Liver (tissue), 9 donors: ENCODE data around the gene TIA1. TPM values are rescaled to one million over a fixed set of nuclear protein-coding genes. Genes with fewer than 3 reads are reported as not detected.

Experiments used
- DNase-seq: peaks from one replicate; pipeline ENCODE4 v3.0.0-alpha.2; 2017; ENCODE audit warnings: low spot score
- H3K27ac ChIP-seq, 2 donors: one replicate each; pipeline ENCODE4 v1.7.0; 2013; ENCODE audit warnings: inconsistent platforms in 2 of 2, low read length in 2 of 2, control low read depth in 1 of 2, low read depth in 1 of 2, mild to moderate bottlenecking in 1 of 2
- H3K27me3 ChIP-seq, 4 donors: one replicate each; pipeline versions ENCODE4 v1.6.1 to v1.7.0; 2013; ENCODE audit warnings: low read length in 3 of 4, inconsistent platforms in 1 of 4, mild to moderate bottlenecking in 1 of 4, moderate library complexity in 1 of 4; ENCODE audit not compliant: control insufficient read depth in 4 of 4, insufficient read depth in 4 of 4
- H3K36me3 ChIP-seq, 4 donors: one replicate each; pipeline versions ENCODE4 v1.6.1 to v1.7.0; 2013; ENCODE audit warnings: low read length in 3 of 4, mild to moderate bottlenecking in 3 of 4, low read depth in 1 of 4, moderate library complexity in 1 of 4; ENCODE audit not compliant: control insufficient read depth in 4 of 4, insufficient read depth in 3 of 4
- H3K4me1 ChIP-seq, 4 donors: one replicate each; pipeline versions ENCODE4 v1.6.1 to v1.7.0; 2013; ENCODE audit warnings: low read length in 3 of 4, mild to moderate bottlenecking in 3 of 4, moderate library complexity in 1 of 4; ENCODE audit not compliant: control insufficient read depth in 4 of 4, insufficient read depth in 4 of 4
- H3K4me3 ChIP-seq, 3 donors: one replicate each; pipeline versions ENCODE4 v1.6.1 to v1.7.0; 2013; ENCODE audit warnings: low read length in 3 of 3, control low read depth in 1 of 3, low read depth in 1 of 3, mild to moderate bottlenecking in 1 of 3
- H3K9ac ChIP-seq, 2 donors: one replicate each; pipeline ENCODE4 v1.7.0; 2013; ENCODE audit warnings: low read length in 2 of 2, mild to moderate bottlenecking in 2 of 2, moderate library complexity in 2 of 2, control low read depth in 1 of 2, low read depth in 1 of 2
- H3K9me3 ChIP-seq, 4 donors: one replicate each; pipeline versions ENCODE4 v1.6.1 to v1.7.0; 2013; ENCODE audit warnings: low read length in 3 of 4; ENCODE audit not compliant: control insufficient read depth in 4 of 4
- ATF3 ChIP-seq: IDR thresholded peaks from 2 replicates; pipeline ENCODE4 v1.6.1; 2016; ENCODE audit warnings: antibody characterized with exemption
- CTCF ChIP-seq: fragments of 150-350 bp; IDR thresholded peaks from 2 replicates; pipeline ENCODE4 v1.5.1; 2017; ENCODE audit warnings: improper control_type of control experiment, low read depth, low read length; ENCODE audit not compliant: missing input control
- FOXA1 ChIP-seq: IDR thresholded peaks from 2 replicates; pipeline ENCODE4 v1.6.1; 2016; ENCODE audit warnings: antibody characterized with exemption
- GABPA ChIP-seq, 2 donors: IDR thresholded peaks in 1 of 2; conservative IDR thresholded peaks in 1 of 2; 2 replicates each; pipeline ENCODE4 v1.6.1; 2016; ENCODE audit warnings: antibody characterized with exemption in 2 of 2, mild to moderate bottlenecking in 1 of 2, moderate library complexity in 1 of 2
- HNF4G ChIP-seq: IDR thresholded peaks from 2 replicates; pipeline ENCODE4 v1.6.1; 2016; ENCODE audit warnings: antibody characterized with exemption
- JUND ChIP-seq, 2 donors: IDR thresholded peaks; 2 replicates each; pipeline ENCODE4 v1.6.1; 2016; ENCODE audit warnings: antibody characterized with exemption in 2 of 2
- MAX ChIP-seq: IDR thresholded peaks from 2 replicates; pipeline ENCODE4 v1.6.1; 2016; ENCODE audit warnings: antibody characterized with exemption
- NR2F2 ChIP-seq: IDR thresholded peaks from 2 replicates; pipeline ENCODE4 v1.6.1; 2016; ENCODE audit warnings: antibody characterized with exemption
- RAD21 ChIP-seq, 2 donors: IDR thresholded peaks; 2 replicates each; pipeline ENCODE4 v1.6.1; 2016; ENCODE audit warnings: antibody characterized with exemption in 2 of 2, mild to moderate bottlenecking in 2 of 2
- REST ChIP-seq: IDR thresholded peaks from 2 replicates; pipeline ENCODE4 v1.6.1; 2016; ENCODE audit warnings: antibody characterized with exemption, mild to moderate bottlenecking
- RXRA ChIP-seq, 2 donors: IDR thresholded peaks; 2 replicates each; pipeline ENCODE4 v1.6.1; 2017 to 2018; ENCODE audit warnings: antibody characterized with exemption in 2 of 2, mild to moderate bottlenecking in 1 of 2
- SP1 ChIP-seq: IDR thresholded peaks from 2 replicates; pipeline ENCODE4 v1.6.1; 2018; ENCODE audit warnings: antibody characterized with exemption, mild to moderate bottlenecking
- TAF1 ChIP-seq: conservative IDR thresholded peaks from 2 replicates; pipeline ENCODE4 v1.6.1; 2016; ENCODE audit warnings: antibody characterized with exemption, mild to moderate bottlenecking
- YY1 ChIP-seq: IDR thresholded peaks from 2 replicates; pipeline ENCODE4 v1.6.1; 2016; ENCODE audit warnings: antibody characterized with exemption, mild to moderate bottlenecking
- ZBTB33 ChIP-seq: IDR thresholded peaks from 2 replicates; pipeline ENCODE4 v1.6.1; 2016; ENCODE audit warnings: antibody characterized with exemption
- WGBS: extraction: QIAGEN DNeasy Blood & Tissue Kit; methylation state at CpG from one replicate; pipeline ENCODE4 v1.1.7; 2013; 5-methylcytosine and 5-hydroxymethylcytosine counted together
- polyA plus RNA-seq, 2 donors: library from polyadenylated mRNA; stranded (reverse) in 1 of 2; unstranded in 1 of 2; fragments of 200-250 nt in 1 of 2; fragments of >200 nt in 1 of 2; fragmentation: Nextera tagmentation in 1 of 2; extraction: Ambion mirVana in 1 of 2; gene quantifications; one replicate each; pipeline versions ENCODE4 v1.2.1 to v1.2.3, GENCODE V29; 2013 to 2015
- total RNA-seq, 2 donors: library from RNA; depleted of rRNA; stranded (reverse); fragments of >200 nt; gene quantifications; one replicate each; pipeline ENCODE4 v1.2.3, GENCODE V29; 2014
- donor health status: healthy.
- donor health status: healthy.
- donor health status: healthy.
- donor health status: healthy.
- donor health status: healthy.

Gene TIA1
- total and polyA plus RNA-seq, 4 donors: 10.2 to 56.2 (median 46.6) TPM

- DNase-seq: no peak
- Histone ChIP-seq H3K9ac (peak overlapping the region; percentile 78 to 85), H3K27me3 (no peaks in the 10 kb centered on the region), H3K4me1 (peaks cover 5 to 18% (median 6%) of the 10 kb centered on the region in 4 donors), H3K4me3 (peak overlapping the region; percentile 87 to 98 (median 90)), H3K9me3 (no peaks in the 10 kb centered on the region), H3K27ac (peak overlapping the region; percentile 96 to 98), H3K36me3 (no peaks in the 10 kb centered on the region)
- TF ChIP-seq MAX: no peak
- TF ChIP-seq NR2F2: peak; percentile 34
- no peak for TF ChIP-seq FOXA1
- WGBS: under 1% methylated on average over 20 of the region's 20 CpGs
These were observed 856 bp downstream of the TIA1 start for GRCh38 chr2:70247364-70248180.

- Histone ChIP-seq H3K9ac (no peak overlapping the region), H3K4me3 (no peak overlapping the region), H3K9me3 (no peaks in the 10 kb centered on the region), H3K36me3 (peaks cover 0 to 6% (median 2%) of the 10 kb centered on the region in 4 donors), H3K27me3 (no peaks in the 10 kb centered on the region), H3K27ac (no peak overlapping the region), H3K4me1 (peaks cover 6 to 22% (median 9%) of the 10 kb centered on the region in 4 donors)
- TF ChIP-seq RXRA (IDR thresholded peaks at IDR 0.05) (no peak), SP1 (no peak), GABPA (IDR thresholded peaks at IDR 0.05 in 1 of 2, conservative IDR thresholded peaks at IDR 0.05 in 1 of 2) (no peak), ATF3 (no peak), FOXA1 (no peak), TAF1 (no peak), MAX (no peak), YY1 (no peak), ZBTB33 (no peak), REST (no peak), HNF4G (no peak), CTCF (no peak), JUND (IDR thresholded peaks at IDR 0.05) (no peak), RAD21 (IDR thresholded peaks at IDR 0.05) (no peak)
- DNase-seq: no peak
- WGBS: 88% methylated on average over 5 of the region's 5 CpGs
These were observed 4.4 kb downstream of the TIA1 start for GRCh38 chr2:70243806-70244584.
